ENCODE measurements around the gene CTDSP2.

Gene CTDSP2

GRCh38 chr12:57779736-57780135, 66.8 kb downstream of the CTDSP2 start:
- no peak for TF ChIP-seq MAX (IDR thresholded peaks at IDR 0.05)
- no peak for TF ChIP-seq TEAD4 (IDR thresholded peaks at IDR 0.05)
- no peak for TF ChIP-seq CEBPB (IDR thresholded peaks at IDR 0.05)
- no peak for TF ChIP-seq TAF1 (IDR thresholded peaks at IDR 0.05; ENCODE audit: low read depth)
- no peak for TF ChIP-seq YY1 (IDR thresholded peaks at IDR 0.05; ENCODE audit: low read depth)
- no peak for TF ChIP-seq ZBTB7A (IDR thresholded peaks at IDR 0.05; ENCODE audit: low read depth)
- TF ChIP-seq EP300 (IDR thresholded peaks at IDR 0.05; ENCODE audit: borderline replicate concordance) = no peak
- TF ChIP-seq RAD21 (IDR thresholded peaks at IDR 0.05; ENCODE audit: low read depth) = no peak
- TF ChIP-seq USF1 (IDR thresholded peaks at IDR 0.05) = no peak
- no peak for TF ChIP-seq REST (IDR thresholded peaks at IDR 0.05; ENCODE audit: low read depth)
- no peak for TF ChIP-seq TCF12 (IDR thresholded peaks at IDR 0.05; ENCODE audit: low read depth)
- TF ChIP-seq EGR1 (IDR thresholded peaks at IDR 0.05) = no peak
- no peak for TF ChIP-seq FOXM1 (IDR thresholded peaks at IDR 0.05; ENCODE audit: borderline replicate concordance, low read depth)
- no peak for TF ChIP-seq NFIC (IDR thresholded peaks at IDR 0.05)
- TF ChIP-seq CREB1 (IDR thresholded peaks at IDR 0.05; ENCODE audit: low read depth) = no peak

- no peak for TF ChIP-seq FOXM1 (IDR thresholded peaks at IDR 0.05; ENCODE audit: borderline replicate concordance, low read depth)
- TF ChIP-seq NFIC (IDR thresholded peaks at IDR 0.05) = no peak
- TF ChIP-seq CREB1 (IDR thresholded peaks at IDR 0.05; ENCODE audit: low read depth) = no peak
- TF ChIP-seq ZBTB7A (IDR thresholded peaks at IDR 0.05; ENCODE audit: low read depth) = no peak
- no peak for TF ChIP-seq CEBPB (IDR thresholded peaks at IDR 0.05)
- no peak for TF ChIP-seq TAF1 (IDR thresholded peaks at IDR 0.05; ENCODE audit: low read depth)
- no peak for TF ChIP-seq USF1 (IDR thresholded peaks at IDR 0.05)
- TF ChIP-seq TEAD4 (IDR thresholded peaks at IDR 0.05) = no peak
- TF ChIP-seq TCF12 (IDR thresholded peaks at IDR 0.05; ENCODE audit: low read depth) = no peak
- no peak for TF ChIP-seq YY1 (IDR thresholded peaks at IDR 0.05; ENCODE audit: low read depth)
- no peak for TF ChIP-seq EP300 (IDR thresholded peaks at IDR 0.05; ENCODE audit: borderline replicate concordance)
- TF ChIP-seq EGR1 (IDR thresholded peaks at IDR 0.05) = no peak
- no peak for TF ChIP-seq MAX (IDR thresholded peaks at IDR 0.05)
- TF ChIP-seq REST (IDR thresholded peaks at IDR 0.05; ENCODE audit: low read depth) = no peak
- TF ChIP-seq RAD21 (IDR thresholded peaks at IDR 0.05; ENCODE audit: low read depth) = no peak
Measured at GRCh38 chr12:57777911-57778310, 68.6 kb downstream of the CTDSP2 start.

- TF ChIP-seq CREB1 (IDR thresholded peaks at IDR 0.05; ENCODE audit: low read depth) (no peak), YY1 (IDR thresholded peaks at IDR 0.05; ENCODE audit: low read depth) (no peak)
Measured at GRCh38 chr12:57777367-57777766, 69.2 kb downstream of the CTDSP2 start.

- no peak for TF ChIP-seq TAF1 (IDR thresholded peaks at IDR 0.05; ENCODE audit: low read depth)
- TF ChIP-seq CEBPB (IDR thresholded peaks at IDR 0.05) = no peak
- no peak for TF ChIP-seq USF1 (IDR thresholded peaks at IDR 0.05)
- no peak for TF ChIP-seq FOXM1 (IDR thresholded peaks at IDR 0.05; ENCODE audit: borderline replicate concordance, low read depth)
- TF ChIP-seq EGR1 (IDR thresholded peaks at IDR 0.05) = no peak
- no peak for TF ChIP-seq ZBTB7A (IDR thresholded peaks at IDR 0.05; ENCODE audit: low read depth)
- TF ChIP-seq RAD21 (IDR thresholded peaks at IDR 0.05; ENCODE audit: low read depth) = no peak
- no peak for TF ChIP-seq TCF12 (IDR thresholded peaks at IDR 0.05; ENCODE audit: low read depth)
- TF ChIP-seq REST (IDR thresholded peaks at IDR 0.05; ENCODE audit: low read depth) = no peak
- no peak for TF ChIP-seq MAX (IDR thresholded peaks at IDR 0.05)
- TF ChIP-seq CREB1 (IDR thresholded peaks at IDR 0.05; ENCODE audit: low read depth) = no peak
- TF ChIP-seq YY1 (IDR thresholded peaks at IDR 0.05; ENCODE audit: low read depth) = no peak
- no peak for TF ChIP-seq NFIC (IDR thresholded peaks at IDR 0.05)
- no peak for TF ChIP-seq EP300 (IDR thresholded peaks at IDR 0.05; ENCODE audit: borderline replicate concordance)
Measured at GRCh38 chr12:57776247-57776587, 70.3 kb downstream of the CTDSP2 start.

Data from Ishikawa (cell line).